Stimulated activated CD8-positive, alpha-beta memory T cell treated with anti-CD3 and anti-CD28 coated beads, Interleukin-2, amount 100 ng/mL, for 48 hours (primary cell): ENCODE data around the gene PDE11A.
"Not testable (repeated sequence)": the region's sequence is repeated elsewhere in the genome, so short reads cannot be mapped to it uniquely, and the experiment has no call there.

ENCODE experiments used
- DNase-seq, 2 donors: peaks; one replicate each; pipeline ENCODE4 v3.0.0-alpha.2; 2020; ENCODE audit warnings: low read depth in 2 of 2

Gene PDE11A

GRCh38 chr2:178074123-178075005, 1.8 kb upstream of the PDE11A start:
- DNase-seq: no peak

- no peak for DNase-seq
Measured at GRCh38 chr2:178072000-178072382, 586 bp downstream of the PDE11A start.

GRCh38 chr2:178070824-178071223, 1.8 kb downstream of the PDE11A start:
- DNase-seq: no peak

GRCh38 chr2:178069551-178069950, 3.0 kb downstream of the PDE11A start:
- no peak for DNase-seq

GRCh38 chr2:178068823-178069454, 3.6 kb downstream of the PDE11A start:
- DNase-seq: no peak

- DNase-seq: no peak
Measured at GRCh38 chr2:178066890-178067669, 5.5 kb downstream of the PDE11A start.

GRCh38 chr2:178066324-178066723, 6.3 kb downstream of the PDE11A start:
- no peak for DNase-seq

GRCh38 chr2:178059681-178060080, 12.9 kb downstream of the PDE11A start:
- DNase-seq: no peak

GRCh38 chr2:178059111-178059510, 13.5 kb downstream of the PDE11A start:
- no peak for DNase-seq

- no peak for DNase-seq
Measured at GRCh38 chr2:178057179-178057680, 15.3 kb downstream of the PDE11A start.

- DNase-seq: no peak
Measured at GRCh38 chr2:178056345-178056744, 16.2 kb downstream of the PDE11A start.

GRCh38 chr2:178051257-178051656, 21.3 kb downstream of the PDE11A start:
- DNase-seq: not testable (repeated sequence)

GRCh38 chr2:178047391-178047790, 25.2 kb downstream of the PDE11A start:
- no peak for DNase-seq

GRCh38 chr2:178044836-178045235, 27.7 kb downstream of the PDE11A start:
- DNase-seq: no peak

- DNase-seq: no peak
Measured at GRCh38 chr2:178043266-178043665, 29.3 kb downstream of the PDE11A start.

GRCh38 chr2:178033583-178033982, 39.0 kb downstream of the PDE11A start:
- not testable (repeated sequence) for DNase-seq

- DNase-seq: no peak
Measured at GRCh38 chr2:178029342-178029741, 43.2 kb downstream of the PDE11A start.

GRCh38 chr2:178025551-178026185, 46.9 kb downstream of the PDE11A start:
- DNase-seq: no peak

GRCh38 chr2:178018141-178018540, 54.4 kb downstream of the PDE11A start:
- no peak for DNase-seq

GRCh38 chr2:178016612-178017011, 56.0 kb downstream of the PDE11A start:
- DNase-seq: no peak

- no peak for DNase-seq
Measured at GRCh38 chr2:178012639-178013038, 59.9 kb downstream of the PDE11A start.

- DNase-seq: no peak
Measured at GRCh38 chr2:178009813-178010212, 62.8 kb downstream of the PDE11A start.
